ENCODE measurements around the gene DNMT3L.

The DNMT3L gene

DNA sequence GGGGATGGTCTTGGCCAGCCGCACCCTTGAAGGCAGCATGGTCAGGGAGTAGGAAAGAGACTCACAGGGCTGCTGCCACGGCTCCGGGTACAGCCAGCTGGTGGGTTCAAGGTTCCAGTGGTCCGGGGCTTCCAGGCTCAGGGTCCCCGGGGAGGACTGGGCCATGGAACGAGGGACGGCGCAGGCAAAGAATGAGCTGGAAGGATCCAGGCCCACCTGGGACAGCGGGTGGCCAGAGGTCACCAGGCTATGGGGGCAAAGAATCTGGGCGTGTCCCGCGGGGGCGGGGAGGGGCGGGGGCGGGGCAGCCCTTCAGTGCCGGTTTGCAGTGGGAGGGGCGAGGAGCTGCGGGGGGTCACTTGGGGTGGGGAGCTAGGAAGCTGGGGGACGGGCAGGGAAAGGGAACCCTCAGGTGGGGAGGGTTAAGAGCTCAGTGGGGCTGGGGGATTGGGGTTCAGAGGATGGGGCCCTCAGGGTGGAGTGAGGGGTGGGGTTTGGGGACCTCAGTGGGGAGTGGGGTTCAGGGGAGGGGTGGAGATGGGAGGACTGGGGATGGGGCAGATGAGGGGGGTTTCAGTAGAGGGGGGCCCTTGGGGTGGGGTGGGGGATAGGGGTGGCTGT is at the start of gene DNMT3L:
TSS of gene DNMT3L (minus strand) at position 223 of the 621 bp plus-strand sequence. CDS start 638 bp downstream, outside the sequence.
- DNase-seq (ENCODE audit: low spot score) = no peak
- TF ChIP-seq, protein P1, sequence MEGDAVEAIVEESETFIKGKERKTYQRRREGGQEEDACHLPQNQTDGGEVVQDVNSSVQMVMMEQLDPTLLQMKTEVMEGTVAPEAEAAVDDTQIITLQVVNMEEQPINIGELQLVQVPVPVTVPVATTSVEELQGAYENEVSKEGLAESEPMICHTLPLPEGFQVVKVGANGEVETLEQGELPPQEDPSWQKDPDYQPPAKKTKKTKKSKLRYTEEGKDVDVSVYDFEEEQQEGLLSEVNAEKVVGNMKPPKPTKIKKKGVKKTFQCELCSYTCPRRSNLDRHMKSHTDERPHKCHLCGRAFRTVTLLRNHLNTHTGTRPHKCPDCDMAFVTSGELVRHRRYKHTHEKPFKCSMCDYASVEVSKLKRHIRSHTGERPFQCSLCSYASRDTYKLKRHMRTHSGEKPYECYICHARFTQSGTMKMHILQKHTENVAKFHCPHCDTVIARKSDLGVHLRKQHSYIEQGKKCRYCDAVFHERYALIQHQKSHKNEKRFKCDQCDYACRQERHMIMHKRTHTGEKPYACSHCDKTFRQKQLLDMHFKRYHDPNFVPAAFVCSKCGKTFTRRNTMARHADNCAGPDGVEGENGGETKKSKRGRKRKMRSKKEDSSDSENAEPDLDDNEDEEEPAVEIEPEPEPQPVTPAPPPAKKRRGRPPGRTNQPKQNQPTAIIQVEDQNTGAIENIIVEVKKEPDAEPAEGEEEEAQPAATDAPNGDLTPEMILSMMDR (IDR thresholded peaks at IDR 0.05; ENCODE audit: extremely low read depth, missing control alignments) = no peak

DNA sequence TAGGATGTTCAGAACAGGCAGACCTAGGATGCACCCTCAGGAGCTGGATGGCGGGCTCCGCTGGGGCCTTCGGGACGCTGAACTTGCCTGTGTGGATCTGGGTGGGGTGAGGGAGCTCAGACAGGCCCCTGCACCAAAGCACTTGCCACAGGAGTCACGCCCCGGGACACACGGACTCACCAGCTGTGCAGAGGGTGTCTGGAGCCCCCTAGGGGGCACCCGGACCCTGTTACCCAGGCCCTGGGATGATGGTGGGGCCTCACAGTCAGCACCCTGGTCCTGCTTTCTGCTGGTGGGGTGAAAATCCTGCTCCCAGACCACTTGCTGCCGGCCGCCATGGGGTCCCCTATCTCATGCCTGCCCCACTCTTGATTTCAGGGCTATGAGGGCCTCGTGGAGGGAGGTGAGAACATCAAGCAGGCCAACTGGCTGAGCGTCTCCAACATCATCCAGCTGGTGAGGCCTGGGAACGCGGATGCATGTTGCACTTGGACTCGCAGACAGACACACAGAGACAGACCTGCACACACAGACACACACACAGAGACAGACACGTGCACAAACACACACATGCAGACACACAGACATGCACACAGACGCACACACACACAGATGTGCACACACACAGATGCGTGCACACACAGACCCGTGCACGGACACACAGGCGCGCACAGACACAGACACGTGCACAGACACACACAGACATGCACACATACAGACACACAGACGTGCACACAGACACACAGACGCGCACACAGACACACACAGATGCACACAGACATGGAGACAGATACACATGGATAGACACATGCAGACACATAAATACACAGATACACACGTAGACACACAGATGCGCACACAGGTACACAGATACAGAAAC is 49.2 kb upstream of the DNMT3L start:
- TF ChIP-seq, protein P1 (IDR thresholded peaks at IDR 0.05; ENCODE audit: extremely low read depth, missing control alignments) = no peak
- no peak for DNase-seq (ENCODE audit: low spot score)

DNA sequence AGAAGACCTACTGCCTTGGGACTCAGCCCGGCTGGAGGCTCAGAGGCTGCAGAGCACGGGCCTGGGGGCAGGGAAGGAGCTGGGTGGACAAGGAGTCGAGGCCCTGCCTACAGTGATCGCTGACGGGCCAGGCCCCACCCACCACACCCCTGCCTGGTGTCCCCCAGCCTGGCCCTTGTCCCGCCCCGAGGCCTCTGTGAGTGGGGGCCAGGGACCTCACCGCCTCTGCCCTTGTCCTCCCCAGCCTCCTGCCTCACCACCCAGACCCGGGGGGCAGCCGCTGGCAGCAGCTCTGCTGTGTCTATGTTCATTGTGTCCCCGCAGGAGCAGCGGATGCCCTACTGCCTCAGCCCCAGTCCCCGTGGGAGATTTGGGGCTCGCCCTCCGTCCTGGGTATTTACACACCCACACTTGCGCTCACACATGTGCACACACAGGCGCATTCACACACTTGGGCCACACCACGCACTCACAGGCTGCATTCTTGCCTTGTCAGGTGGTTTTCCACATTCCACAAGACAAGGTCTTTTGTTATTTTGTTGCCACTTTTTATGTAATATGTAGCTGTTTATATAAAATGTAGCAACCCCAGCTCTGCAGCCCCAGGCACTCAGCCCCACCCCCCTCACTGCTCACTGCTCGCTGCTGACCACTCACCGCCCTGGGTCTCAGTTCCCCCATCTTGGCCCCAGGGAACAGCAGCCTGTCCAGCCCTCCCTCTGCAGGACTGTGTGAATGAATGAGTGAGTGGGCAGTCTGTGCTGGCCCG is 45.4 kb upstream of the DNMT3L start:
- TF ChIP-seq, protein P1 (IDR thresholded peaks at IDR 0.05; ENCODE audit: extremely low read depth, missing control alignments) = no peak
- no peak for DNase-seq (ENCODE audit: low spot score)

DNA sequence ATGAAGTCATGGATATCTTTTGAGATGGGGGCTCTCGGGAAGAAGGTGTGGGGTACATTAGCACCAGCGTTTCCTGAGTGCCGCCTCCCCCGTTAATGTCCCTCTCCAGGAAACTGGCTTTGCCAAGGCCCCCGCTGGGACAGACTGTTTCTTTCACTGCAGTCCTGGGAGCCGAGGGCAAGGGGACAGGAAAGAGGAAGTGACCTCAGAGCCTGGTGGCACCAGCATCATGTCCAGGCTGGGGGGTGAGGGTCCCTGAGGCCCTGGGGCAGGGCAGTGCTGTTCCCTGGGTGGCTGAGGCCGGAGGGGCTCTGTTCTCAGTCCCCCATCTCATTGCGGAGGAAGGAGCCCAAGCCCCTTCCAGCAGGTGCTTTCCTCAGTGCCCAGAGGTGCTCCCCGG is 44.0 kb upstream of the DNMT3L start:
- TF ChIP-seq, protein P1 (IDR thresholded peaks at IDR 0.05; ENCODE audit: extremely low read depth, missing control alignments) = no peak
- no peak for DNase-seq (ENCODE audit: low spot score)

DNA sequence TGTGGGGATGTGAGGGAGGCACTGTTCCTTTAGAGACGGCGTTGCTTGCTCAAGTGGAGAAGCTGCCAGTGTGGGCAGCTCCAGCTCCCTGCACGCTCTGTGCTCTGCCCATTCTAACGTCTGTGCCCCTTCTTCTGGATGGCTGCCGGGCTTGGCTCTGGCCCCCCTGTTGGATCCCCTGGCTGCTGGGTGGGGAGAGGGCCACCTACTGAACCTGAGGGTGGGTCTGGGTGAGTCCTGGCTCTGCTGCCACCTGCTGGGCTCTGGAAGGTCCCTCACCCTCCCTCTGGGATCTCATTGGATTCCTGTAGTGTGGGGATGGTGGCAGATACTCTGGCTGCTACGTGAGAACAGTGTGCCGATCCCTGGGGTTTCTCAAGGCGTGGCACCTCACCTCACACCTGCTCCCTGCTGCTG is 43.2 kb upstream of the DNMT3L start:
- DNase-seq (ENCODE audit: low spot score) = peak; percentile 73
- TF ChIP-seq, protein P1 (IDR thresholded peaks at IDR 0.05; ENCODE audit: extremely low read depth, missing control alignments) = peak; percentile 19

DNA sequence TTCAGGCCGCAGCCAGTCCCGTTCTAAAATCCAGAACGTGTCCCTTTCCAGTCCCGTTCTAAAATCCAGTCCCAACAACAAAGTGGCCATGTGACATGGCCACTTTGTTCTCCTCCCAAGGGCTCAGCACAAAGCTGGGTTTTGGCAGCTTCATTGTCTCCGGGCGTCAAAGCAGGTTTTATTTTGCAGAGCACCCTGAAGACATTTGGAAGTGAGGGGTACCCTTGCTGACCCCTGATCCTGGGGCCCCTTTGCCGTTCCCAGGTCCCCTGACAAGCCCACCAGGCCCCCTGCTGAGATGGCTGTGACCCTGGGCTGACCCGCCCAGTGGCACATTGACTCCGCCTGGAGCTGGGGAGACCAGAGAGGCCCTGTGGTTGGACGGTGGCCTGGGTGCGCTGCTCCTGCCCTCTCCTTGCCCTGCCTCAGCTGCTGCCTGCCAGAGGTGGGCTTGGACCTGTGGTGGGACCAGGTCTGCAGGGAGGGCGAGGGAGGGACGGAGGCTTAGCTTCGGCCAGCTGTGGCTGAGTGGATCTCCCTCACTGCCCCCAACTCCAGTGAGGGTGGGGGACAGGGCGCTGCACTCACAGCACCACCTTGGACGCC is 42.4 kb upstream of the DNMT3L start:
- TF ChIP-seq, protein P1 (IDR thresholded peaks at IDR 0.05; ENCODE audit: extremely low read depth, missing control alignments) = no peak
- no peak for DNase-seq (ENCODE audit: low spot score)
